Mammary epithelial cell (primary cell): ENCODE data around the gene EFCAB7.

Experiments used
- EZH2 ChIP-seq: IDR thresholded peaks from 2 replicates; pipeline ENCODE4 v1.6.1; 2012; ENCODE audit warnings: low read length, inconsistent platforms, borderline replicate concordance
- TF ChIP-seq, protein P1 (sequence below), 2 donors: IDR thresholded peaks in 1 of 2; conservative IDR thresholded peaks in 1 of 2; 2 replicates each; pipeline ENCODE4 v1.5.1; 2011 to 2012; ENCODE audit warnings: inconsistent platforms in 2 of 2, low read length in 2 of 2, mild to moderate bottlenecking in 2 of 2, control low read depth in 1 of 2, low read depth in 1 of 2; ENCODE audit not compliant: insufficient read depth in 1 of 2; ENCODE audit errors: extremely low read depth in 1 of 2

DNA sequence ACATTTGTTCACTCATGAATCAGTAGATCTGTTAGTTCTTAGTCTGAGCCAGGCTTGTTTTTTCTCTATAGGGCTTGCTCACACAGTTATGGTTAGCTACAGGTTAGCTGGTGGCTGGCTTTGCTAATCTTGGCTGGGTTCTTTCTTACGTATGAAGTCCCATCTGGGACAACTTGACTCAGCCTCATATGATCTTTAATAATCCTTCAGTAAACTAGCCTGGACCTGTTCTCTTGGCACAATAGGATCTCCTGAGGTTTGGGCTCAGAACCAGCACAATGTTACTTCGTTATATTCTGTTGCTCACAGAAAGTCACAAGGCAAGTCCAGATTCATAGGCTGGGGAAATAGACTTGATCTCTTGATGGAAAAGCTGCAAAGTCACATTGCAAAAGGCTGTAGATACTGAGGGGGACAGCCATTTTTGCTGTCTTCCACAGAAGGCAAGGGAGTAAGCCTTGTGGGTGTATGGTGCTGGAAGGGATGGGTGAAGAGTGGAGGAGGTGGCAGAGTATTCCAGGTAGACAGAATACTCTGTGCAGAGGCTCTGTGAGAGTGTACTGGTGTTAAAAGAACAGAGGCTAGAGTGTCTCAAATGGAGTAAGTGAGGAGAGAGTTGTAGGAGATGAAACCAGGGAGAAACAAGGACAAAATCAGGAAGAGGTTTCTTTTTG is 24.4 kb downstream of the EFCAB7 start:
- TF ChIP-seq, protein P1, sequence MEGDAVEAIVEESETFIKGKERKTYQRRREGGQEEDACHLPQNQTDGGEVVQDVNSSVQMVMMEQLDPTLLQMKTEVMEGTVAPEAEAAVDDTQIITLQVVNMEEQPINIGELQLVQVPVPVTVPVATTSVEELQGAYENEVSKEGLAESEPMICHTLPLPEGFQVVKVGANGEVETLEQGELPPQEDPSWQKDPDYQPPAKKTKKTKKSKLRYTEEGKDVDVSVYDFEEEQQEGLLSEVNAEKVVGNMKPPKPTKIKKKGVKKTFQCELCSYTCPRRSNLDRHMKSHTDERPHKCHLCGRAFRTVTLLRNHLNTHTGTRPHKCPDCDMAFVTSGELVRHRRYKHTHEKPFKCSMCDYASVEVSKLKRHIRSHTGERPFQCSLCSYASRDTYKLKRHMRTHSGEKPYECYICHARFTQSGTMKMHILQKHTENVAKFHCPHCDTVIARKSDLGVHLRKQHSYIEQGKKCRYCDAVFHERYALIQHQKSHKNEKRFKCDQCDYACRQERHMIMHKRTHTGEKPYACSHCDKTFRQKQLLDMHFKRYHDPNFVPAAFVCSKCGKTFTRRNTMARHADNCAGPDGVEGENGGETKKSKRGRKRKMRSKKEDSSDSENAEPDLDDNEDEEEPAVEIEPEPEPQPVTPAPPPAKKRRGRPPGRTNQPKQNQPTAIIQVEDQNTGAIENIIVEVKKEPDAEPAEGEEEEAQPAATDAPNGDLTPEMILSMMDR (conservative IDR thresholded peaks at IDR 0.05 in 1 of 2, IDR thresholded peaks at IDR 0.05 in 1 of 2; ENCODE audit: extremely low read depth in 1 of 2, insufficient read depth in 1 of 2, low read depth in 1 of 2, low read length in 2 of 2), result no peak
- no peak for TF ChIP-seq EZH2
